Heart left ventricle (tissue), 16 donors: ENCODE results near the gene C2orf76. TPM values are rescaled to one million over a fixed set of nuclear protein-coding genes. Genes with fewer than 3 reads are reported as not detected.
"Not testable (repeated sequence)": the region's sequence is repeated elsewhere in the genome, so short reads cannot be mapped to it uniquely, and the experiment has no call there.

Experiments
- ATAC-seq, 4 donors: fragments of 200-7000 bp; cut with Tn5 transposase; one replicate each; pipeline ENCODE4 v1.9.1; 2020 to 2022; ENCODE audit warnings: moderate library complexity in 4 of 4, mild to moderate bottlenecking in 3 of 4, moderate number of reproducible peaks in 1 of 4
- DNase-seq, 5 donors: peaks; one replicate each; pipeline ENCODE4 v3.0.0-alpha.2; 2020
- H3K27ac ChIP-seq, 12 donors: fragments of 200-600 bp; sonication (generic) in 4 of 12; one replicate each; pipeline versions ENCODE4 v1.5.0 to v1.8.0; 2016 to 2022; ENCODE audit warnings: mild to moderate bottlenecking in 2 of 12
- H3K27me3 ChIP-seq, 9 donors: fragments of 200-600 bp; sonication (generic) in 2 of 9; one replicate each; pipeline versions ENCODE4 v1.5.1 to v1.8.0; 2016 to 2022; ENCODE audit warnings: mild to moderate bottlenecking in 3 of 9
- H3K36me3 ChIP-seq, 9 donors: fragments of 200-600 bp; sonication (generic) in 2 of 9; one replicate each; pipeline versions ENCODE4 v1.5.0 to v1.8.0; 2018 to 2022; ENCODE audit warnings: mild to moderate bottlenecking in 2 of 9
- H3K4me1 ChIP-seq, 12 donors: fragments of 200-600 bp; sonication (generic) in 4 of 12; one replicate each; pipeline versions ENCODE4 v1.5.0 to v1.8.0; 2016 to 2022; ENCODE audit warnings: mild to moderate bottlenecking in 3 of 12
- H3K4me3 ChIP-seq, 12 donors: fragments of 200-600 bp; sonication (generic) in 4 of 12; one replicate each; pipeline versions ENCODE4 v1.5.0 to v1.8.0; 2017 to 2022; ENCODE audit warnings: mild to moderate bottlenecking in 9 of 12, moderate library complexity in 4 of 12
- H3K9me3 ChIP-seq, 12 donors: fragments of 200-600 bp; sonication (generic) in 4 of 12; one replicate each; pipeline versions ENCODE4 v1.5.0 to v1.8.0; 2016 to 2022; ENCODE audit warnings: mild to moderate bottlenecking in 1 of 12
- CTCF ChIP-seq, 12 donors: fragments of 200-600 bp; sonication (generic) in 4 of 12; IDR thresholded peaks; one replicate each; pipeline versions ENCODE4 v1.5.0 to v1.8.0; 2018 to 2022; ENCODE audit warnings: antibody characterized with exemption in 12 of 12, mild to moderate bottlenecking in 5 of 12
- POLR2A ChIP-seq, 2 donors: fragments of 450-650 bp; IDR thresholded peaks; one replicate each; pipeline ENCODE4 v1.6.1; 2017; ENCODE audit warnings: antibody characterized with exemption in 2 of 2, mild to moderate bottlenecking in 2 of 2, moderate library complexity in 2 of 2
- WGBS, 4 donors: extraction: QIAGEN DNeasy Blood & Tissue Kit in 2 of 4; methylation state at CpG; one replicate each; pipeline versions ENCODE4 v1.1.5 to v1.1.7; 2013 to 2018; 5-methylcytosine and 5-hydroxymethylcytosine counted together
- intact Hi-C, 10 donors: fragments of 100-400 bp; cut with DNase I; formaldehyde crosslinking; loops; one replicate each; pipeline versions ENCODE4 v1.11.1 to v1.14.2; 2022
- polyA plus RNA-seq, 2 donors: library from polyadenylated mRNA; stranded (reverse); fragments of 200-250 nt; gene quantifications; one replicate each; pipeline ENCODE4 v1.2.3, GENCODE V29; 2013
- total RNA-seq, 9 donors: library from RNA; depleted of rRNA in 2 of 9; stranded (reverse); fragments of >200 nt in 2 of 9; fragmentation: NEBNext Ultra II Directional in 3 of 9; extraction: Animal tissue kit (Norgen Biotek cat#: 25700) in 3 of 9; gene quantifications; one replicate each; pipeline versions ENCODE4 v1.1.0 to v1.2.4, GENCODE V29; 2016 to 2023
- donor health status: ischemic (EF 13 %, LVEDD 7.1; RV severe dilation, severe dysfunction).
- donor health status: healthy with polysubstance abuse.
- donor health status: DM: no; HTN: yes; CAD: no.
- donor health status: DM: no; HTN: no; CAD: no.
- donor health status: ischemic (EF 25% LVEDD 6.9; RV normal size, moderate dysfunction).
- donor health status: ischemic (EF 25% LVEDD 5.7; RV mildly dilated, moderate dysfunction).
- donor health status: healthy.
- donor health status: DM: yes; HTN: yes; CAD: no.
- donor health status: ischemic (EF 35%, LVEDD 5.7; RV mildly dilated, moderate dysfunction).
- donor health status: nonischemic (EF 11% LVEDD 7.7; RV severe dilation, severe dysfunction).
- donor health status: DM: yes; HTN: yes; CAD: no.
- donor health status: PGD.
- donor health status: ischemic (EF 29% LVEDD 5.4; RV normal size, mild dysfunction).
- donor health status: nonischemic (EF 23%, LVEDD 6.1; RV moderate dilation, normal function).

Gene C2orf76
- total and polyA plus RNA-seq, 11 donors: 1.7 to 13.8 (median 9.0) TPM

GRCh38 chr2:119405151-119405550 is 38.5 kb upstream of the C2orf76 start:
- Histone ChIP-seq H3K4me1 (peaks cover 0 to 19% (median 6%) of the 10 kb centered on the region in 12 donors), H3K27me3 (no peaks in the 10 kb centered on the region), H3K27ac (no peak overlapping the region), H3K36me3 (no peaks in the 10 kb centered on the region), H3K9me3 (peaks cover 0 to 5% (median 0%) of the 10 kb centered on the region in 12 donors), H3K4me3 (no peak overlapping the region)
- no peak for DNase-seq
- TF ChIP-seq CTCF (IDR thresholded peaks at IDR 0.05) (no peak), POLR2A (IDR thresholded peaks at IDR 0.05) (no peak)
- intact Hi-C loops: loop anchor here in 8 of 10 donors (5.0 to 10.0 kb wide), 7 partner anchors 180 to 260 kb away; partner anchors contain the start of gene STEAP3 (in 1 of the 8)
- WGBS, 4 donors: 86 to 100% (median 93%) methylated on average over 2 of the region's 2 CpGs
- no peak for ATAC-seq

- WGBS, 4 donors: 84 to 87% (median 86%) methylated on average over 12 of the region's 12 CpGs
- DNase-seq, H3K9me3 ChIP-seq, H3K27me3 ChIP-seq, H3K4me3 ChIP-seq, ATAC-seq, H3K36me3 ChIP-seq: not testable (repeated sequence)
- intact Hi-C loops: loop anchor here in 3 of 10 donors (10.0 kb wide), 4 partner anchors 179 to 261 kb away; partner anchors contain the start of gene STEAP3 (in 1 of the 3)
- H3K27ac ChIP-seq: peak overlapping the region in 1 of 12 donors; percentile 50
- H3K4me1 ChIP-seq: peaks cover 0 to 19% (median 6%) of the 10 kb centered on the region in 12 donors
These were observed 37.0 kb upstream of the C2orf76 start for GRCh38 chr2:119403618-119404017.

GRCh38 chr2:119402645-119403560 is 36.3 kb upstream of the C2orf76 start:
- ATAC-seq (peak; percentile 75 to 92 (median 86)), DNase-seq (peak in 4 of 5 donors; percentile 39 to 62 (median 56))
- Histone ChIP-seq H3K4me1 (peaks cover 0 to 16% (median 6%) of the 10 kb centered on the region in 12 donors), H3K27ac (peak overlapping the region in 9 of 12 donors; percentile 20 to 66 (median 50)), H3K36me3 (no peaks in the 10 kb centered on the region), H3K4me3 (no peak overlapping the region), H3K27me3 (no peaks in the 10 kb centered on the region), H3K9me3 (peaks cover 0 to 5% (median 0%) of the 10 kb centered on the region in 12 donors)
- intact Hi-C loops: loop anchor here in 3 of 10 donors (10.0 kb wide), 4 partner anchors 178 to 262 kb away; partner anchors contain the start of gene STEAP3 (in 1 of the 3)
- TF ChIP-seq CTCF (IDR thresholded peaks at IDR 0.05): no peak
- TF ChIP-seq POLR2A (IDR thresholded peaks at IDR 0.05): no peak
- 72 to 74% (median 73%) methylated on average over 9 to 10 of the region's 10 CpGs for WGBS, 4 donors

- intact Hi-C loops: loop anchor here in 3 of 10 donors (10.0 kb wide), 4 partner anchors 177 to 263 kb away; partner anchors contain the start of gene STEAP3 (in 1 of the 3)
- WGBS, 4 donors: 78 to 81% (median 79%) methylated on average over 5 of the region's 5 CpGs
- Histone ChIP-seq H3K4me1 (peaks cover 0 to 16% (median 6%) of the 10 kb centered on the region in 12 donors), H3K27me3 (no peaks in the 10 kb centered on the region), H3K4me3 (no peak overlapping the region), H3K27ac (peak overlapping the region in 8 of 12 donors; percentile 43 to 66 (median 51)), H3K9me3 (peaks cover 0 to 5% (median 0%) of the 10 kb centered on the region in 12 donors), H3K36me3 (no peaks in the 10 kb centered on the region)
- ATAC-seq: no peak
- DNase-seq: no peak
- no peak for TF ChIP-seq CTCF (IDR thresholded peaks at IDR 0.05)
- TF ChIP-seq POLR2A (IDR thresholded peaks at IDR 0.05): no peak
These were observed 35.5 kb upstream of the C2orf76 start for GRCh38 chr2:119402106-119402505.
